ENCODE measurements around the gene SURF2.

DNA sequence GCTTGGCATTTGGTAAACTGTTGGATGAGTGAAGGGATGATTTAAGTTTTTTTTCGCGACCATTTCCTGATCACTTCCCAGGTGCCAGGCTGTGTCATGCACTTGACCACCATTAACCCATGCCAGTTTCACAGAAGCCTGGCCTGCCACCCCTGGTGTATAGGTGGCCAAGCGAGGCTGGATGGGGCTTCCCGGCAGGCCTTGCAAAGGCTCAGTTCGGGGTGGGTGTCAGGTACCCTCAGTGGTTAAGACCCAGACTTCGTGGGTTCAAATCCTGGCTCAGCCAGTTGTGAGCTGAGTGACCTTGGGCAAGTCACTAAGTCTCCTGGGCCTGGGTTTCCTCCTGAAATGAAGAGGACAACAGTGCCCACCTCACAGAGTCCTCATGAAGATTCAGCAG lies 10.8 kb upstream of the SURF2 start:
- TF ChIP-seq POLR2A (IDR thresholded peaks at IDR 0.05) (no peak), POLR2AphosphoS5 (IDR thresholded peaks at IDR 0.05) (no peak)
- TF ChIP-seq, protein P1, sequence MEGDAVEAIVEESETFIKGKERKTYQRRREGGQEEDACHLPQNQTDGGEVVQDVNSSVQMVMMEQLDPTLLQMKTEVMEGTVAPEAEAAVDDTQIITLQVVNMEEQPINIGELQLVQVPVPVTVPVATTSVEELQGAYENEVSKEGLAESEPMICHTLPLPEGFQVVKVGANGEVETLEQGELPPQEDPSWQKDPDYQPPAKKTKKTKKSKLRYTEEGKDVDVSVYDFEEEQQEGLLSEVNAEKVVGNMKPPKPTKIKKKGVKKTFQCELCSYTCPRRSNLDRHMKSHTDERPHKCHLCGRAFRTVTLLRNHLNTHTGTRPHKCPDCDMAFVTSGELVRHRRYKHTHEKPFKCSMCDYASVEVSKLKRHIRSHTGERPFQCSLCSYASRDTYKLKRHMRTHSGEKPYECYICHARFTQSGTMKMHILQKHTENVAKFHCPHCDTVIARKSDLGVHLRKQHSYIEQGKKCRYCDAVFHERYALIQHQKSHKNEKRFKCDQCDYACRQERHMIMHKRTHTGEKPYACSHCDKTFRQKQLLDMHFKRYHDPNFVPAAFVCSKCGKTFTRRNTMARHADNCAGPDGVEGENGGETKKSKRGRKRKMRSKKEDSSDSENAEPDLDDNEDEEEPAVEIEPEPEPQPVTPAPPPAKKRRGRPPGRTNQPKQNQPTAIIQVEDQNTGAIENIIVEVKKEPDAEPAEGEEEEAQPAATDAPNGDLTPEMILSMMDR (IDR thresholded peaks at IDR 0.05): no peak
